A549 treated with AZD9567 at 1 μM for 4 hours (cell line): ENCODE results near the gene NAT8L. TPM values are rescaled to one million over a fixed set of nuclear protein-coding genes. Genes with fewer than 3 reads are reported as not detected.

ENCODE experiments used
- total RNA-seq: library from RNA; stranded (reverse); fragments of 200-300 nt; extraction: Qiagen RNA extraction; gene quantifications from 5 replicates; pipeline ENCODE4 v1.2.3, GENCODE V29; 2022; ENCODE audit not compliant: insufficient read depth

The NAT8L gene
- total RNA-seq: 12.5 to 15.9 TPM (median 15.1 TPM) in 5 replicates

GRCh38 chr4:2059046-2059725, at the start of gene NAT8L:
Gene NAT8L, plus strand, starts transcription at chr4:2059327. Its CDS starts 185 bp downstream, at chr4:2059512.

Other genes with a start within 250 kb of the NAT8L start
- gene LETM1, start 203.2 kb upstream of the NAT8L start, total RNA-seq: 21.3 to 31.8 TPM (median 31.0 TPM) in 5 replicates
- 35.1 to 44.9 TPM (median 43.7 TPM) in 5 replicates for gene NSD2, start 187.9 kb upstream of the NAT8L start, total RNA-seq
- gene NELFA, start 50.4 kb upstream of the NAT8L start, total RNA-seq: 18.7 to 24.4 TPM (median 23.5 TPM) in 5 replicates
- 7.9 to 12.3 TPM (median 9.7 TPM) in 5 replicates for gene HAUS3, start 182.8 kb downstream of the NAT8L start, total RNA-seq
- gene POLN, start 182.8 kb downstream of the NAT8L start, total RNA-seq: 0.60 to 2.0 TPM (median 0.77 TPM) in 5 replicates
- gene MXD4, start 202.8 kb downstream of the NAT8L start, total RNA-seq: 18.5 to 22.7 TPM (median 20.8 TPM) in 5 replicates